DND-41 (cell line): Measurements from ENCODE around the gene BLM.

Experiments used
- CTCF ChIP-seq: IDR thresholded peaks from 2 replicates; pipeline ENCODE4 v1.5.1; 2012; ENCODE audit warnings: borderline replicate concordance, low read length, moderate library complexity, mild to moderate bottlenecking; ENCODE audit not compliant: poor library complexity, severe bottlenecking; ENCODE audit errors: extremely low read depth
- EZH2 ChIP-seq: IDR thresholded peaks from 3 replicates; pipeline ENCODE4 v1.6.1; 2012; ENCODE audit warnings: borderline replicate concordance, low read depth, mild to moderate bottlenecking, moderate library complexity, low read length, inconsistent platforms; ENCODE audit not compliant: severe bottlenecking

DNA sequence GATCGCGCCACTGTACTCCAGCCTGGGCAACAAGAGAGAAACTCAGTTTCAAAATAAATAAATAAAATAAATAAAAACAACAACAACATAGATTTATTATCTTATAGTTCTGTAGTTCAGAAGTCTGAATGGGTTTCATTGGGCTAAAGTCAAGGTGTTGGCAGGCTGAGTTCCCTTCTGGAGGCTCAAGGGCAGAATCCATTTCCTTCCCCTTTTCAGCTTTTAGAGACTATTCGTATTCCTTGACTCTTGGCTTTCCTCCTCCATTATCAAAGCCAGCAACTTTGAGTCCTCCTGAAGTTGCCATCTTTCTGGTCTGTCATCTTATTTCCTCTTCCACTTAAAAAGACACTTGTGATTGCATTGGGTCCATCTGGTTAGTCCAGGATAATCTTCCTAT, 12.1 kb downstream of the BLM start:
- TF ChIP-seq CTCF = no peak
- no peak for TF ChIP-seq EZH2
